Prostate gland (tissue), 2 donors: ENCODE data around the gene DPYD. TPM values are rescaled to one million over a fixed set of nuclear protein-coding genes. Genes with fewer than 3 reads are reported as not detected.

Experiments
- DNase-seq: peaks from one replicate; pipeline ENCODE4 v3.0.0-alpha.2; 2019; ENCODE audit warnings: low spot score
- H3K27ac ChIP-seq, 2 donors: fragments of 200-600 bp; sonication (generic); 2 replicates each; pipeline ENCODE4 v1.5.1; 2017 to 2019
- H3K27me3 ChIP-seq: fragments of 200-600 bp; sonication (generic); replicated peaks from 2 replicates; pipeline ENCODE4 v1.5.1; 2019; ENCODE audit not compliant: insufficient read depth
- H3K36me3 ChIP-seq, 2 donors: fragments of 200-600 bp; sonication (generic); 1 replicate in 1 of 2; 2 replicates in 1 of 2; pipeline versions ENCODE4 v1.5.1 to v1.8.1; 2017 to 2019
- H3K4me1 ChIP-seq: fragments of 200-600 bp; sonication (generic); replicated peaks from 2 replicates; pipeline ENCODE4 v1.5.1; 2019
- H3K4me3 ChIP-seq, 2 donors: fragments of 200-600 bp; sonication (generic); 2 replicates each; pipeline ENCODE4 v1.5.1; 2017 to 2019
- H3K9me3 ChIP-seq: fragments of 200-600 bp; sonication (generic); 2 replicates; pipeline ENCODE4 v1.5.1; 2017
- CTCF ChIP-seq, 4 experiments: fragments of 200-600 bp in 2 of 4; fragments of 450-650 bp in 2 of 4; sonication (generic) in 2 of 4; IDR thresholded peaks; 1 replicate in 3 of 4; 2 replicates in 1 of 4; pipeline ENCODE4 v1.5.1; 2016 to 2019; ENCODE audit warnings: antibody characterized with exemption in 4 of 4, mild to moderate bottlenecking in 2 of 4, moderate library complexity in 2 of 4
- POLR2A ChIP-seq: fragments of 450-650 bp; IDR thresholded peaks from one replicate; pipeline ENCODE4 v1.6.1; 2016; ENCODE audit warnings: antibody characterized with exemption, mild to moderate bottlenecking
- POLR2AphosphoS5 ChIP-seq: sonication (generic); formaldehyde crosslinking; IDR thresholded peaks from one replicate; pipeline ENCODE4 v1.6.1; 2017; ENCODE audit warnings: antibody characterized with exemption
- WGBS: methylation state at CpG from one replicate; pipeline ENCODE4 v1.1.5; 2018; 5-methylcytosine and 5-hydroxymethylcytosine counted together
- intact Hi-C: fragments of 100-400 bp; cut with DNase I; formaldehyde crosslinking; loops from one replicate; pipeline ENCODE4 v1.14.2; 2022
- total RNA-seq, 2 donors: library from RNA; depleted of rRNA; stranded (reverse); fragments of >200 nt; gene quantifications; one replicate each; pipeline ENCODE4 v1.1.0, GENCODE V29; 2016

Gene DPYD
- total RNA-seq, 2 donors from 2014 or later: 18.2 to 19.7 TPM

DNA sequence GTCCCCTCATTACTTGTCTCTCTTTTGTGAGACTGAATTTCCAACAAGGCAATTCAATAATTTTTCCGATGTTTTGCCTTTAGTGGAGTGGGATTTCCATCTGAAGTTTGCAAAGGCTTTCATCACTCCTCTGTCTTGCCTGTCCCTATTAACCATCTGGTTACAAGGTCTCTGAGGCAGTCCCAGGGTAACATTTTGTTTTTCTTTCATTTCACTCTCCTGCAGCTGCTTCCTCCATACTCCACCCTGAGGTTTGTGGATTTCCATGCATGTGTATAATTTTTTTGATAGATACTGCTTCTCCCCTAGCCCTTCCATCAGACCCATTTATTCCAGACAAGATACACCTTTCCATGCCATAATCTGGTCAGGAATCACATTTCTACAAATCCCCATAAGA lies 832.4 kb downstream of the DPYD start:
- no peak overlapping the region for H3K27ac ChIP-seq
- TF ChIP-seq CTCF (IDR thresholded peaks at IDR 0.05) (no peak), POLR2A (no peak), POLR2AphosphoS5 (no peak)
- 95% methylated on average over 1 of the region's 1 CpG for WGBS
- no peaks in the 10 kb centered on the region for H3K4me1 ChIP-seq
- DNase-seq: no peak
- no peaks in the 10 kb centered on the region for H3K9me3 ChIP-seq
- H3K27me3 ChIP-seq: no peaks in the 10 kb centered on the region
- no peak overlapping the region for H3K4me3 ChIP-seq
- H3K36me3 ChIP-seq: no peaks in the 10 kb centered on the region
- intact Hi-C loops: no loop called here

DNA sequence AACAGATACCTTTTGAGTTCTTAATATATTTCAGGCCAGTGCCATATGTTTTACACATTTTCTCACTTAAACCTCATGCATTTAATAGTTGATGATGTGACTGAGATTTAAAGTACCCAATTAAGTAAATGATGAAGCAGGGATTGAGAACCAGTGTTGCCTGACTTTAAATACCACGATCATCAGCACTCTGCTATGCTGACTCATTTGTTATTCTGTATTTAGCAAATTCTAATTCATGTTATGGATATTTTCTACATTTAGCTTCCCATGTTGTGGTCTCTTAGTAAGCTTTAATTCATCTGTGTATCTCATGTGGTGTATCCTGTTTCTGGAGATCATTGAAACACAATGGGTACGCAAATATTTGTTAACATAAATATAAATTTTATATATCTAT lies 836.3 kb downstream of the DPYD start:
- Histone ChIP-seq H3K27me3 (no peaks in the 10 kb centered on the region), H3K4me3 (no peak overlapping the region), H3K36me3 (no peaks in the 10 kb centered on the region), H3K4me1 (no peaks in the 10 kb centered on the region), H3K9me3 (no peaks in the 10 kb centered on the region), H3K27ac (no peak overlapping the region)
- 49% methylated on average over 2 of the region's 2 CpGs for WGBS
- intact Hi-C loops: no loop called here
- TF ChIP-seq CTCF (IDR thresholded peaks at IDR 0.05): no peak
- no peak for TF ChIP-seq POLR2AphosphoS5
- no peak for TF ChIP-seq POLR2A
- no peak for DNase-seq

- DNase-seq: no peak
- 50% methylated on average over 4 of the region's 4 CpGs for WGBS
- no peaks in the 10 kb centered on the region for H3K4me1 ChIP-seq
- no peak overlapping the region for H3K27ac ChIP-seq
- no peak overlapping the region for H3K4me3 ChIP-seq
- intact Hi-C loops: no loop called here
- TF ChIP-seq POLR2A: no peak
- TF ChIP-seq CTCF (IDR thresholded peaks at IDR 0.05): no peak
- no peak for TF ChIP-seq POLR2AphosphoS5
- no peaks in the 10 kb centered on the region for H3K36me3 ChIP-seq
- H3K9me3 ChIP-seq: no peaks in the 10 kb centered on the region
- H3K27me3 ChIP-seq: no peaks in the 10 kb centered on the region
Measured at GRCh38 chr1:97082160-97082848, 838.5 kb downstream of the DPYD start.

- 89% methylated on average over 6 of the region's 6 CpGs for WGBS
- DNase-seq: no peak
Measured at GRCh38 chr1:97078872-97079271, 842.0 kb downstream of the DPYD start.

More at GRCh38 chr1:97078872-97079271, 842.0 kb downstream of the DPYD start:
- Histone ChIP-seq H3K27ac (no peak overlapping the region), H3K27me3 (no peaks in the 10 kb centered on the region), H3K36me3 (no peaks in the 10 kb centered on the region), H3K9me3 (no peaks in the 10 kb centered on the region), H3K4me1 (no peaks in the 10 kb centered on the region), H3K4me3 (no peak overlapping the region)
- intact Hi-C loops: no loop called here
- TF ChIP-seq POLR2A (no peak), POLR2AphosphoS5 (no peak), CTCF (IDR thresholded peaks at IDR 0.05) (no peak)
